Adrenal gland (tissue), 12 donors: ENCODE results near the gene HNRNPK. TPM values are rescaled to one million over a fixed set of nuclear protein-coding genes. Genes with fewer than 3 reads are reported as not detected.

ENCODE experiments used
- DNase-seq, 7 donors: peaks; one replicate each; pipeline ENCODE4 v3.0.0-alpha.2; 2019 to 2020
- H3K27ac ChIP-seq, 5 donors: fragments of 200-600 bp; sonication (generic) in 4 of 5; 1 replicate in 3 of 5; 2 replicates in 2 of 5; pipeline versions ENCODE4 v1.5.1 to v1.8.0; 2016 to 2020; ENCODE audit warnings: mild to moderate bottlenecking in 1 of 5
- H3K27me3 ChIP-seq: fragments of 200-600 bp; 2 replicates; pipeline ENCODE4 v1.8.0; 2021
- H3K36me3 ChIP-seq, 2 donors: fragments of 200-600 bp; replicated peaks in 1 of 2; 1 replicate in 1 of 2; 2 replicates in 1 of 2; pipeline versions ENCODE4 v1.5.1 to v1.8.0; 2018 to 2022
- H3K4me1 ChIP-seq, 2 donors: fragments of 200-600 bp; replicated peaks in 1 of 2; 1 replicate in 1 of 2; 2 replicates in 1 of 2; pipeline versions ENCODE4 v1.5.1 to v1.8.0; 2018 to 2021
- H3K4me3 ChIP-seq, 4 donors: fragments of 200-600 bp; sonication (generic) in 3 of 4; one replicate each; pipeline ENCODE4 v1.5.1; 2016 to 2018
- H3K9me3 ChIP-seq, 3 donors: fragments of 200-600 bp; sonication (generic) in 1 of 3; replicated peaks in 1 of 3; 1 replicate in 2 of 3; 2 replicates in 1 of 3; pipeline versions ENCODE4 v1.5.1 to v1.8.0; 2016 to 2021
- CTCF ChIP-seq, 6 experiments: fragments of 450-650 bp in 4 of 6; fragments of 200-600 bp in 2 of 6; sonication (generic) in 1 of 6; IDR thresholded peaks; 1 replicate in 5 of 6; 2 replicates in 1 of 6; pipeline versions ENCODE4 v1.5.1 to v1.8.0; 2016 to 2021; ENCODE audit warnings: antibody characterized with exemption in 6 of 6, mild to moderate bottlenecking in 2 of 6, moderate library complexity in 1 of 6
- POLR2A ChIP-seq, 2 donors: fragments of 450-650 bp; IDR thresholded peaks; one replicate each; pipeline ENCODE4 v1.6.1; 2017; ENCODE audit warnings: antibody characterized with exemption in 2 of 2, mild to moderate bottlenecking in 2 of 2, moderate library complexity in 1 of 2
- WGBS, 4 donors: extraction: QIAGEN DNeasy Blood & Tissue Kit in 2 of 4; methylation state at CpG; one replicate each; pipeline versions ENCODE4 v1.1.5 to v1.1.7; 2013 to 2017; 5-methylcytosine and 5-hydroxymethylcytosine counted together
- intact Hi-C, 2 donors: fragments of 100-400 bp; cut with DNase I; formaldehyde crosslinking; loops; one replicate each; pipeline versions ENCODE4 v1.14.1 to v1.15.0; 2022 to 2023
- polyA plus RNA-seq, 3 donors: library from polyadenylated mRNA; stranded (reverse); fragments of 200-250 nt in 2 of 3; fragments of 350-450 nt in 1 of 3; fragmentation: Illumina TruSeq in 1 of 3; extraction: RNeasy Lipid Tissue Mini Kit (QIAGEN cat#74804) in 1 of 3; gene quantifications; one replicate each; pipeline ENCODE4 v1.2.3, GENCODE V29; 2013 to 2014
- total RNA-seq, 9 donors: library from RNA; depleted of rRNA in 4 of 9; stranded (reverse); fragments of >200 nt in 4 of 9; fragments of 120-200 nt in 1 of 9; fragmentation: NEBNext Ultra II Directional in 1 of 9; extraction: Animal tissue kit (Norgen Biotek cat#: 25700) in 1 of 9; gene quantifications; one replicate each; pipeline versions ENCODE4 v1.1.0 to v1.2.4, GENCODE V29; 2013 to 2023
- donor health status: healthy with polysubstance abuse.
- donor health status: Bipolar disorder and iron deficiency.
- donor health status: DM: yes; HTN: yes; CAD: no.
- donor health status: DM: no; HTN: no; CAD: no.
- donor health status: DM: no; HTN: no; CAD: no.
- donor health status: DM: yes; HTN: yes; CAD: no.

Gene HNRNPK
- total and polyA plus RNA-seq, 12 donors: 172 to 866 (median 477) TPM

DNA sequence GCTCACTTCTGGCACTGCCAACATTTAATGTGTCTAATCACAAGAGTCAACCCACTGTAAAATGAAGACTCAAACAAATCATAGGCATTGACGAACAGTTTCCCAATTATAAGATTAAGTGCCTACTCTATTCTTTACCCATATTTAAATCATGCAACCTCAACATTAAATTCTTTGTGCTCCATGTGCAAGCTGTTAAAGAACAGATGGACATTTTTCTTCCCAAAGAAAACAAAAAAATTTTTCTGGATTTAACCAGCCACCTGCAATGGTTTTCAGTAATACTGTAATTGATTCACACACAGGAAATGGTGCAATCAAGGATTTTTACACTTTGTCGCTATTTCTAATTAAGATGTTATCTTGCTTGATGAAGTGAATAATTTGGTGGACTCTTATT lies 3.6 kb downstream of the HNRNPK start:
- H3K36me3 ChIP-seq: peaks cover 3 to 62% of the 10 kb centered on the region in 2 donors
- peaks cover 18 to 50% of the 10 kb centered on the region in 2 donors for H3K4me1 ChIP-seq
- H3K4me3 ChIP-seq: no peak overlapping the region
- intact Hi-C loops: no loop called here
- WGBS, 4 donors: 38 to 59% (median 41%) methylated on average over 2 of the region's 2 CpGs
- no peak for TF ChIP-seq POLR2A (IDR thresholded peaks at IDR 0.05)
- DNase-seq: no peak
- no peak overlapping the region for H3K27ac ChIP-seq
- H3K9me3 ChIP-seq: no peaks in the 10 kb centered on the region
- H3K27me3 ChIP-seq: no peaks in the 10 kb centered on the region

DNA sequence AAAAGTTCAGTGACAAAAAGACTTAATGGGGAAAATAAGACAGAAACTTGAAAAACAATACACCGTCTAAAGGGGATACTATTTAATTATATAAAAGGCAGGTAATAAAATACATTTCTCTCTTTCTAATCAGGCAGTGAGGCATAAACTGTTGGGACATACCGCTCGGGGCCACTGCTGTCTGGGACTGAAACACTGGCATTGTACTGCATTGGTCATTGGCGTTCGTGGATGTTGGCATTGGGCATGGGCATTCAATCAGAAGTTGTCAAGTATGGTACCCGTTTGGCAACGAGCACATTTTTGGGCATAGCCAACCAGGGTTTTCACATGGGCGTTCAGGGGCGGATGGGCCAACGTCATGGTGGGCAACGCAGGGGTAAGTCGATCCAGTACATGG lies 4.7 kb downstream of the HNRNPK start:
- Histone ChIP-seq H3K27me3 (no peaks in the 10 kb centered on the region), H3K4me3 (no peak overlapping the region), H3K27ac (no peak overlapping the region), H3K36me3 (peaks cover 3 to 73% of the 10 kb centered on the region in 2 donors), H3K4me1 (peaks cover 18 to 50% of the 10 kb centered on the region in 2 donors), H3K9me3 (no peaks in the 10 kb centered on the region)
- intact Hi-C loops: no loop called here
- no peak for TF ChIP-seq POLR2A (IDR thresholded peaks at IDR 0.05)
- no peak for TF ChIP-seq CTCF (IDR thresholded peaks at IDR 0.05)
- DNase-seq: peak in 2 of 7 donors; percentile 32 to 35
- WGBS, 4 donors: 70 to 75% (median 71%) methylated on average over 12 of the region's 12 CpGs

DNA sequence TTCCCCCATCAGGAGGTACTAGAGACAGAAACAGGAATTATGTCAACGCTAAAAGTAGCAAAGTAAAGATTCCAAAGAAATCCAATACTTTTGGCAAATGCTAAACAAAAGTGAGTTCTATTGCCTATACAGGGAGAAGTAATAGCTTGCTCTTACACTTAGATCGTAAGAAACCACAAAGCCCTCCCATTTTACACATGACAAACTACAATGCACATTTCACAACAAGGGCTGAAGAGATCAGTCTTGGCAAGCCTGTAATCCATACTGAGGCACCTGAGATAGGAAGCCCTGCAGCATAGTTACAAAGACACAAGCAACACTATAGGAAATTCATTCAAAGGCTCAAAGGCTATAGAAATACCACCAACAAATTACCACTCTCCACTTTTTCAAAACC lies 7.7 kb downstream of the HNRNPK start:
- no peak for DNase-seq
- no peak for TF ChIP-seq POLR2A (IDR thresholded peaks at IDR 0.05)
- no peak for TF ChIP-seq CTCF (IDR thresholded peaks at IDR 0.05)
- peaks cover 3 to 100% of the 10 kb centered on the region in 2 donors for H3K36me3 ChIP-seq
- H3K27me3 ChIP-seq: no peaks in the 10 kb centered on the region
- 67 to 71% (median 68%) methylated on average over 2 of the region's 2 CpGs for WGBS, 4 donors
- no peak overlapping the region for H3K27ac ChIP-seq
- H3K4me3 ChIP-seq: no peak overlapping the region
- intact Hi-C loops: no loop called here
- H3K9me3 ChIP-seq: no peaks in the 10 kb centered on the region
- peaks cover 11 to 43% of the 10 kb centered on the region in 2 donors for H3K4me1 ChIP-seq

DNA sequence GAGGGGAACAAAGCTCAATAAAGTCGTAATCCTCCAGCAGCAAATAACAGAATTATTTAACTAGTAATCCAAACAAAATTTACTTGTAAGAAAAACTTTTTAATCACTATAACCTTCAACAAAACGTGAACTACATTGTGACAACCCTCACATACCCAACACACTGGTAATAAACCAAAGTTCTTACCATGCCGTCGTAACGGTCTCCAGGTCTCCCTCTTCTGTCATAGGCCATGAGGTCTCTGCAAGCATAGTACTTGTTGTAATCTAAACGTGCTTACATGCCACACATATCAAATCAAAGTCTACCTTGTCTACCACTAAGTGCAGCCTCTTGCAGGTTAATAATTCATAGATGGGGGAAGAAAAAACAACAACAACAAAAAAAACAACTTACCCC lies 8.5 kb downstream of the HNRNPK start:
- Histone ChIP-seq H3K4me3 (no peak overlapping the region), H3K9me3 (no peaks in the 10 kb centered on the region), H3K27ac (no peak overlapping the region), H3K27me3 (no peaks in the 10 kb centered on the region), H3K4me1 (peaks cover 5 to 35% of the 10 kb centered on the region in 2 donors), H3K36me3 (peaks cover 3 to 99% of the 10 kb centered on the region in 2 donors)
- TF ChIP-seq POLR2A (IDR thresholded peaks at IDR 0.05) (no peak), CTCF (IDR thresholded peaks at IDR 0.05) (no peak)
- DNase-seq: no peak
- WGBS, 4 donors: 55 to 69% (median 64%) methylated on average over 6 of the region's 6 CpGs
- intact Hi-C loops: no loop called here

GRCh38 chr9:83969602-83970001 lies 10.4 kb downstream of the HNRNPK start:
- TF ChIP-seq POLR2A (IDR thresholded peaks at IDR 0.05) (no peak), CTCF (IDR thresholded peaks at IDR 0.05) (no peak)
- H3K36me3 ChIP-seq: peaks cover 3 to 86% of the 10 kb centered on the region in 2 donors
- no peak overlapping the region for H3K27ac ChIP-seq
- H3K9me3 ChIP-seq: no peaks in the 10 kb centered on the region
- intact Hi-C loops: no loop called here
- WGBS, 4 donors: 58 to 68% (median 64%) methylated on average over 3 of the region's 3 CpGs
- no peak overlapping the region for H3K4me3 ChIP-seq
- DNase-seq: no peak
- no peaks in the 10 kb centered on the region for H3K27me3 ChIP-seq
- peaks cover 0 to 17% of the 10 kb centered on the region in 2 donors for H3K4me1 ChIP-seq
